NCI-H1105 treated with DMSO at 0.1 percent for 48 hours (cell line): ENCODE data around the gene UCK2.

ENCODE experiments used
- DNase-seq: peaks from one replicate; lab custom pipeline; 2025; lab: John Stamatoyannopoulos, UW

Gene UCK2

DNA sequence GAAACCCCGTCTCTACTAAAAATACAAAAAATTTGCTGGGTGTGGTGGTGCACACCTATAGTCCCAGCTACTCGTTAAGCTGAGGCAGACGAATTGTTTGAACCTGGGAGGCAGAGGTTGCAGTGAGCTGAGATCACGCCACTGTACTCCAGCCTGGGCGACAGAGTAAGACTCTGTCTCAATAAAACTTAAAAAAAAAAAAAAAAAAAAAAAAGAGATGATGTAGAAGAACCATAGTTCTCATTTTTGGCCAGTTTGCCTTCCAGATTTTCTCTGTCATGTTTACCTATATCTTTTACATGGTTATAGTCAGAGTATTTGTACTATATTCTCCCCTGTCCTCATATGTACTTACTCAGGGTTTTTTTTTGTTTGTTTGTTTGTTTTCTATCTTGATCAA lies 53.6 kb downstream of the UCK2 start:
- no peak for DNase-seq

- DNase-seq: no peak
Observed at GRCh38 chr1:165882168-165882837, 54.9 kb downstream of the UCK2 start.

GRCh38 chr1:165883056-165883455 lies 55.6 kb downstream of the UCK2 start:
- no peak for DNase-seq

GRCh38 chr1:165884009-165884689 lies 56.7 kb downstream of the UCK2 start:
- DNase-seq: no peak

DNA sequence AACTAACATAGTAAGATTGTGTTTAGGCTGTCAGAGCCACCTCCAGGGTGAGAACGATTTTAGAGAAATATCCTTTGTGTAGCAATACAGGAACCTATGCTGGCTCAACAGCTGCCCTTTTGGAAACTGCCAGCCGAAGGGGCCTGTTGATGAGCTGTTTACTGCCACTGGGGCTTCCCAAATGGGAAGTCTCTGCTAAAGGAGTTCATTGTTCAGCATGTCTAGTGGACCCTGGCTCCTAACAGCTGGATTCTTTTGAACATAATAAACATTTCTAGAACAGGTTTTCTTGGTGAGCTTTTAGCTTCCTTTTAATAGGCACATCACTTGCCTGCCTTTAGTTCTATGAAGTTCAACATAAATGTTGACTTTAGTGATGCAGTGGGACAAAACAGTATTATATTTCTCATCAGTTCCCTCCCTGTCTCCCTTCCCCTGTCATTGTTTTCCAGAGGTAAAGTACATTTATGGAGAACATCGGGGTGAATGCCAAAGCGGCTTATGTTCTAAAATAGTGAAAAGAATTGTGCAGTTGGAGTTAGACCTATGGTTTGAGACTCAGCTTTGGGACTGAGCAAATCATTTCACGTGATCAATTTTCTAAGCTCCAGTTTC lies 57.4 kb downstream of the UCK2 start:
- no peak for DNase-seq

- DNase-seq: no peak
Observed at GRCh38 chr1:165885305-165885694, 57.9 kb downstream of the UCK2 start.

DNA sequence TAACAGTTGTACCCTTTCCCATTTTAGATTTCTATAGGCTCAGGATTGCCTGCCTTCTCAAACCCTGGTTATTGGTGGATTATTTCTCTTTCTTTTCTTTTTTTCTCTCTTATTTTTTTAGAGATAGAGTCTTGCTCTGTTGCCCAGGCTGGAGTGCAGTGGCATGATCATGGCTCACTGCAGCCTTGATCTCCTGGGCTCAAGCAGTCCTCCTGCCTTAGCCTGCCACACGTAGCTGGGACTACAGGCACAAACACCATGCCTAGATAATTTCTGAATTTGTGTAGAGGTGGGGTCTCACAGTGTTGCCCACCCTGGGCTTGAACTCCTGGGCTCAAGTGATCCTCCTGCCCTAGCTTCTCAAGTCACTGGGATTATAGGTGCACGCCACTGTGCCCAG lies 58.8 kb downstream of the UCK2 start:
- no peak for DNase-seq

DNA sequence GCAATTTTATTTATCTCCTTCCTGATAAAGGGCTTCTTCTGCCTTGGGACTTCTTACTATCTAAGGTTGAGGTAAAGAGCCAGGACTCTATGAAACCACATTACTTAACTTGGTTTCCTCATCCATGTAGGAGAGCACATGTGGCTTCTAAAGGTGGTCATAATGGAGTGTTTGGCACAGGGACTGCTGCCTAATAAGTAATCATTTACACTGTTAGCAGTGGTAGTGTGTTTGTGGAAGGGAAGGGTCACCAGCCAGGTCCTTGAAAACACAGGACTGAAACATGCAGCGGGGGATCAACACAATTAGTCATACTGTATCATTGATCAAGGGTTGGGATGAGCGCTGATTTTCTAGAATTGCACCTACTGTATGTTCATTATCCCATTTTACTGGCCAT lies 59.6 kb downstream of the UCK2 start:
- DNase-seq: no peak

DNA sequence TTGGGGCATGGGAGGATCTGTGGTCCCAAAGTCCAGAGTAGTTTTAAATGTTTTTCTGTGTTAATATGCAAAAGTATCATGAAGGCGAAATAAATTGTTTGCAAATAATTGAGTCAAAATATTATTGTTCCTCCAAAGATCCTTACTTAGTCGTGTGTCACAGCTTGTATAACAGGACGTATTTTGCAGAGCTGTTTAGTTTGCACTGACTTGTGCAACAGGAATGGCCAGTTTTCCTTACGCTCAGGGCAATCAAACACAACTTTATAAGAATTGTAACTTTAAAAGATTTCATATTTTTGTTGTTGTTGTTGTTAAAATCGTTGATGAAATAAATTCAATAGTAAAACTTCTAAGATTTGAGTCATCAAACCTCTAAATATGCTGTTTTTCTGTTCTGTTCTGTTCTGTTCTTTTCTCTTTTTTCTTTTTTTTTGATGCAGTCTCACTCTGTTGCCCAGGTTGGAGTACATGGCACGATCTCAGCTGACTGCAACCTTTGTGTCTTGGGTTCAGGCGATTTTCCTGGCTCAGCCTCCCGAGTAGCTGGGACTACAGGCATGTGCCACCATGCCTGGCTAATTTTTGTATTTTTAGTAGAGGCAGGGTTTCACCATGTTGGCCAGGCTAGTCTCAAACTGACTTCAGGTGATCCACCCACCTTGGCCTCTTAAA lies 60.6 kb downstream of the UCK2 start:
- no peak for DNase-seq

- no peak for DNase-seq
Observed at GRCh38 chr1:165888552-165888920, 61.1 kb downstream of the UCK2 start.

GRCh38 chr1:165890684-165891083 lies 63.3 kb downstream of the UCK2 start:
- DNase-seq: no peak

GRCh38 chr1:165891111-165891860 lies 63.9 kb downstream of the UCK2 start:
- DNase-seq: no peak

DNA sequence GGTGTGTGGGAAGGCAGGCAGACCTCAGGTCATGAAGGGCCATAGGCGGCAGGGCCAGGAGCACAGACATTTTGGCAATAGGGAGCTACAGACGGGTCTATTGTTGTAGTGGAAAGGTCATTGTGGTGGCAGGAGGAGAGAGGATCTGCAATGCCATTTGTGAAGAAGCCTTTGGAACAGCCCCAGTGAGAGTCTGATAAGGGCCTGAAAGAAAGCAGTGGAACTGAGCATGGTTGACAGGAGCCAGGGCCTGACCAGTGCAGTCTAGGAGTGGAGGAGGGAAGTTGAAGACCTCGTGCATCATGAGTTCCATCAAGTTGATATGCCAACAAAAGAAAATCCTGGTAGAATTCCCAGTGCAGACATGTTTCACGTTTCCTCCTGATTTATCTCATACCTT lies 65.5 kb downstream of the UCK2 start:
- DNase-seq: no peak

GRCh38 chr1:165893507-165893906 lies 66.1 kb downstream of the UCK2 start:
- DNase-seq: no peak

DNA sequence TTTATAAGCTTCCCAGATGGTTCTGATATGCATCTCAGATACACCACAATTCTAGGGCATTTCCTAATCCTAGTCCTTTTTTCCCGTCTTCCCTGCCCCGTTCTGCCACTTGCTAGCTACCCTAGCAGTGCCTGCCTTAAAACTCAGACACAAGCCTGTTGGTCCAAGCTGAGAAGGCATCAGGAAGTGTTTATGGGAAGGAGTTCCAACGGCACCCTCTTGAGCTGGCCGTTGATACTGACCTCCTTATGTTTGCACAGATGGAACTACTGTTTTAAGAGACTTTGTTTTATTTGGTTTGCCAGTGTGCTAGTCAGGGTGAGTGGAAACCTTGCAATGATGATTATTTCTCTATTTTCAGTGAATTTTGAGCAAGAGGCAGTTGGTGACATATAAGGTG lies 67.2 kb downstream of the UCK2 start:
- DNase-seq: no peak

DNA sequence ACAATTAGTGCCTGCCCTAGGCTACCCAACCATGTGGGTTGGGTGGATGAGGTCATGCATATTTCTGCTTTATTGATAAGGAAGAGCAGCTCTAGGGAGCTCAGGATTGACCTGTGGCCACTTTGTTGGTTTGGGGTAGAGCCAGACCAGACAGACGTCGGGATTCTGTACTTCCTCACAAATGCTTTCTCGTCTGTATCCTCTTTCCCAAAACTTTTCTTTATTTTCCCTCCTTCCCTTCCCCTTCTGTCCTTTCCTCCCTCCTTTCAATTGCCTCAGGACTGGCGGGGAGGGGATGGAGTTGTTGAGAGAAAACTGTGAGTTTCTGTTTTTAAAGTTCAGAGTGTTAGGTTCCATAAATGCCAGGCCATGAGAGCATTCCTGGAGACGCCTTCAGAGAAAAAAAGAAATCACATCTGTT lies 68.0 kb downstream of the UCK2 start:
- no peak for DNase-seq

DNA sequence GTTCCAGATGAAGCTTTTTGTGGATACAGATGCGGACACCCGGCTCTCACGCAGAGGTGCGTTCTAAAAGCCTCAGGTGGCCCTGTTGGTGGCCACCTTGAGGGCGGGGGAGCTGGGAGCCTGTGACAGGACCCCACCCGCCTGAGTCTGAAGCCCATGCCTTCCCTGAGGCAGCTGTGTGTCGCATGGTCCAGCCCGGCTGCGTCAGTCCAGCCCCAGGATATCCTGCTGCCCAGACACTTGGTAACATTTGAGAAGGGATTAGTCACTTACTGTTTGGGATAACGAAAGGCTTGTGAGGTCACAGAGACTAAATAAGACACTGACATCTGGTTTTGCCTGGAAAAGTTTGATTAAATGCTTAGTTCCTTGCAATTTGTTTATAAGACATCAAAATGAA lies 68.9 kb downstream of the UCK2 start:
- DNase-seq: no peak

DNA sequence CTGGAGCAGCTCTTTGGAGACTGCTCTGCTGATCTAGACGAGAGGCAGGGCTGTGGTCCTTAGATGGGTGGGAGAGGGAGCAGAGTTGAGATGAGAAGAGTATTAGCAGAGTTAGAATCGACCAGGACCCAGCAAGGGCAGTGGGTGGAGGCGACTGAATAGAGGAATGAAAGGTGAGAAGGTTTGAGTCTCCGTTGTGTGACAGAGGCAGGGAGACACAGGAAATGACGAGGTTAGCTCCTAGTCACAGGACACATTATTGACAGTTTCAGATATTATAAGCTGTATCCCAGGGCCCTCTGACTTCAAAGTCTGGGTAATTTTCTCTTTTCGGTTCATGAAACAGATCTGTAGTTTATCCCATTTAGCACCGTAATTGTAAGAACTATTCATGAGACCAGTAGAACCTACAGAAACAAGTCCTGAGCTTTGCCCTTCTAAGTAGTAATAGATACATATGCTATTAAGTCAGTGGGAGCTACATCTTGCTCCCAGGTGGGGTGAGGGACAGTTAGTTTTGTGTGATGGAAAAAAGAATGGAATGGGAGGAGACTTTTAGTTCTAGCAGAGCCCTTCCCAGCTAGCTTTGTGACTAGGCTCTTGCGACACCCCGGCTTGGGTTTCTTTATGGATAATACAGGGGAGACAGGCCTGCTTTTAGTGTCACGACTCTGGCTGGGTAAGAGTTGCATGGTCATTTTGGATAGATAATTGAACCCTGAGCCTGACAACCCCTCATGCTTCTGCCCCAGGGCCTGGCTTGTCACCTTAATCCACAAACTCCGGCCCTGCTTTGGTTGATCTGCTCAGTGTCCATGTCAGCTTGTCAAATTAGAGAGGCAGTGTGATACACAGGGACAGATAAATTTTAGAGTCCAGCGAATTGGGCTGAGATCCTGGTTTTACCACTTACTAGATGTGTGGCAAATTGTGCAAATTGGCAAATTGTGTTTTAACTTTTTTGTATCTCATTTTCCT lies 70.2 kb downstream of the UCK2 start:
- no peak for DNase-seq

DNA sequence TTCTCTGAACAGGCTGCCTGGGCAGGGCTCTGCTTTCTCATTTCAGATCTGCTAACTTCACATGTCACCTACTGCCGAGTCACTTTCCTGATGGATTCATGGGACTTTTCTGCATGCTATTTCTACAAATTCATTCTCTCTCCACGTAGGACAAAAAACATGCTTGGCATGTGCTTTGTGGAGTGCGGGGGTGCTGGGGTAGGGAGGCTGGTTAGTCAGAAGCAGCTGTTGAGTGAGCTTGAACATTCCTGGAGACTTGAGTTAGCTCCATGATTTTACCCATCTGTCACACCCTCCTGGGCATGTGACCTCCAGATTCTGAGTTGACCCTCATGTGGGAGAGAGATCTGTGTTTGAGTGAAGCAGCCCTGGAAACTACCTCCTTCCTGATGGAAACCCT lies 71.4 kb downstream of the UCK2 start:
- DNase-seq: no peak

DNA sequence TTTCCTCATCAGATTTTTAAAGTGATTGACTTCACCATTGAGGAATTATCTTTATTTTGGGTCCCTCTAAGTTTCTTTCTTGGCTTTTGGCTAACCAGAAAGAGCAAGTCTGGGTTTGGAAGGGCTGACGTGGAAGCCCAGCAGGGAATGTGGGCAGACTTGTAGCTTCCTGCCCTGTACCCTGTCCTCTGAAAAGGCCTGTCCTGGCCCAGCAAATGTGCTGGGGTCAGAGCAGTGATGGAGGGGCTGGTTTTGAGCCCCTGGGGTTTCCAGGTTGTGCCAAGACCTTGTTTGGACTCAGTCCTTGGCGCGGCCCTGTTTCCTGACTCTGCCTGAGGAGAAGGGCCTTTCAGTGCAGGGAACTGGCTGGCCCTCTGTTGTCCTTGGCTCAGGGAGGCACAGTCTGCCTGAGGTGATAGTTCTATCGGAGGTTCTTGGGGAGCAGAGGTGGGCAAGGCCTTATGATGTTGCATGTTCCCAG lies 72.1 kb downstream of the UCK2 start:
- no peak for DNase-seq
